ENCODE measurements around the gene CREBL2. TPM values are rescaled to one million over a fixed set of nuclear protein-coding genes. Genes with fewer than 3 reads are reported as not detected.

CREBL2 gene
- total and polyA plus RNA-seq, 2 of the 13 experiments (the other 11 are each of a cell fraction or from before 2014, with no cell fraction given), result 6.9 to 8.4 TPM

DNA sequence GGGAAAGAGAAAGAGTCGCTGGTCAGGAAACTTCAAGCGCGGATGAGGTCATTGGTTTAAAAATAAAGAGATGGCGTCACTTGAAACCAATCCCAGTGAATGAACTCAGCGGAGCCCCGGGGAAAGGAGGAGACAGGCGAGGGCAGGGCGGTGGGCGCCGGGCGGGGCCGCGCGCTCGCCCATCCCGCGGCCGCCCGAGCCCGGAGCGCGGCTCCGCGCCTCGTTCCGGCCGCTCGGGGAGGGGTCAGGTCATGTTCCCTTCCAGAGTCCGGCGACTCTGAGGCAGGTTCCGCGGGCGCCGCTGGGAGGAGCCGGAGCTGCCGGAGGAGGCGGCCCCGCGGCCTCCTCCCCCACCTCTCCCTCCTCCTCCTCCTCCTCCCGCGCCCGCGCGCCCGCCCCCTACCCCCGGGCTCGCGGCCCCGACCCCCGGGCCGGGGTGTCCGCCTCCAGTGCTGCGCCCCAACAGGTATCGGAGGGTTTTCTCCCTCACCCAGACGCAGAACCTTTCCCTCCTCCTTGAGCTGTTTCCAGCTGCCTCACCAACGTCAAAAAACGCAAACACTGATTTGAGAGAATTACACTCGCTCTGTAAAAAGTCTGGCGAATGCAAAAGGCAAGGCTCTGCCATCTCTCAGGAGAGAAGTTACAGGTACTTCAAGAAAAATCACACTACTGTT lies 49.0 kb upstream of the CREBL2 start, which contains the start of gene DUSP16 (continued):
- TF ChIP-seq FOXP1 (IDR thresholded peaks at IDR 0.05), result no peak
- no peak for TF ChIP-seq FOXP1 (CRISPR knock-in tag; IDR thresholded peaks at IDR 0.05)
- no peak for TF ChIP-seq CERS6 (CRISPR knock-in tag; IDR thresholded peaks at IDR 0.05)
- no peak for TF ChIP-seq MIER2 (CRISPR knock-in tag; IDR thresholded peaks at IDR 0.05)
- no peak for TF ChIP-seq NR1H2 (CRISPR knock-in tag; IDR thresholded peaks at IDR 0.05; ENCODE audit: borderline replicate concordance, low read depth)
- TF ChIP-seq ZNF414 (CRISPR knock-in tag; IDR thresholded peaks at IDR 0.05), result no peak
- no peak for TF ChIP-seq ATF4 (CRISPR knock-in tag; IDR thresholded peaks at IDR 0.05)
- TF ChIP-seq FOXO4 (CRISPR knock-in tag; conservative IDR thresholded peaks at IDR 0.05), result no peak
- no peak for TF ChIP-seq ZNF670 (CRISPR knock-in tag; IDR thresholded peaks at IDR 0.05; ENCODE audit: borderline replicate concordance)
- TF ChIP-seq FOXO1 (CRISPR knock-in tag; IDR thresholded peaks at IDR 0.05), result no peak; the same call in 1 of the 2 replicates
- no peak for TF ChIP-seq FOXK1 (CRISPR knock-in tag; IDR thresholded peaks at IDR 0.05; ENCODE audit: borderline replicate concordance, low read depth)
- TF ChIP-seq, protein P1, sequence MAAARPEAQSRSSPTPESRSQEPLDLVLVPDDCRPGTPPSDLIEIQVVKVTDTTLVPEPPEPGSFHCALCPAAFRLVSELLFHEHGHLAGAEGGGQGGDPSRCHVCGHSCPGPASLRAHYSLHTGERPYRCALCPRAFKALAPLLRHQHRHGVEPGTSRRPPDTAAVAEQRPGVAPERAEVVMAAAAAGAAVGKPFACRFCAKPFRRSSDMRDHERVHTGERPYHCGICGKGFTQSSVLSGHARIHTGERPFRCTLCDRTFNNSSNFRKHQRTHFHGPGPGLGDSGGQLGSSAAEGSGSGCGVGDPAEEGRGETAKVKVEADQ (CRISPR knock-in tag; IDR thresholded peaks at IDR 0.05; ENCODE audit: borderline replicate concordance), result no peak
- no peak for TF ChIP-seq ZBTB42 (CRISPR knock-in tag; IDR thresholded peaks at IDR 0.05)
- no peak for TF ChIP-seq MAF1 (CRISPR knock-in tag; IDR thresholded peaks at IDR 0.05; ENCODE audit: borderline replicate concordance)
- no peak for TF ChIP-seq STAT6 (CRISPR knock-in tag; IDR thresholded peaks at IDR 0.05; ENCODE audit: borderline replicate concordance)
- no peak for TF ChIP-seq PLSCR1 (CRISPR knock-in tag; IDR thresholded peaks at IDR 0.05; ENCODE audit: borderline replicate concordance)
- no peak for TF ChIP-seq ZNF337 (CRISPR knock-in tag; IDR thresholded peaks at IDR 0.05; ENCODE audit: borderline replicate concordance, low read depth)
- TF ChIP-seq CREM (IDR thresholded peaks at IDR 0.05), result no peak
- TF ChIP-seq CREM (CRISPR knock-in tag; IDR thresholded peaks at IDR 0.05), result no peak
- TF ChIP-seq IKZF1 (IDR thresholded peaks at IDR 0.05), result no peak
- TF ChIP-seq KDM5B (CRISPR knock-in tag; IDR thresholded peaks at IDR 0.05; ENCODE audit: borderline replicate concordance), result no peak

Measured in HepG2 (cell line).